ENCODE data around the gene FHOD1. TPM values are rescaled to one million over a fixed set of nuclear protein-coding genes. Genes with fewer than 3 reads are reported as not detected.
A peak's percentile ranks its signal among the peaks of the same experiment; 100 is the strongest.

Gene FHOD1
- 16.1 and 18.1 TPM in 2 replicates for polyA plus RNA-seq (2011; rRNA removed)
- polyA plus RNA-seq (2012; cell fraction: cytosol; rRNA removed) = 34.2 and 36.9 TPM in 2 replicates
- 169 and 214 TPM in 2 replicates for polyA plus RNA-seq (2012; cell fraction: nucleus; rRNA removed)
- 29.1 to 34.2 TPM (median 33.6 TPM) in 3 replicates for polyA plus RNA-seq (2017; fragmentation: RNase III; extraction: RNeasy Plus Mini Kit Qiagen cat#74134 plus additional on column Dnase treatment)
- polyA minus RNA-seq (2011; rRNA and poly(A)+ RNA removed) = 23.2 and 31.8 TPM in 2 replicates

- H3K4me1 ChIP-seq = peaks cover 49% of the 10 kb centered on the region
- ATAC-seq (peak; percentile 38 to 79), FAIRE-seq (no peak), DNase-seq (ENCODE audit: low read depth in 1 of 2, low spot score in 1 of 2) (peak; percentile 82 to 95)
- ChIA-PET CTCF (interaction anchor here (0.7 to 9.7 kb wide), 16 partner anchors 13 to 569 kb away, joined by 3 to 138 read pairs (median 6); partner anchors contain the start of genes KCTD19, LRRC36 and TMEM208), POLR2A (interaction anchor here (0.5 to 3.3 kb wide), 13 partner anchors 9 to 195 kb away, joined by 3 to 30 read pairs (median 3); partner anchors contain the start of genes NOL3 and TMEM208)
- peak within 1 kb of the TSS; percentile 91 to 98 for H3K27ac ChIP-seq
- no peaks in the 10 kb centered on the region for H3K9me3 ChIP-seq
- H3K4me2 ChIP-seq = peak within 1 kb of the TSS; percentile 97
- 2% methylated on average over 20 of the region's 60 CpGs for WGBS (ENCODE audit: missing lambda C conversion rate)
- peak within 1 kb of the TSS; percentile 74 for H3K4me3 ChIP-seq
- no peak for TF ChIP-seq ZFP36 (IDR thresholded peaks at IDR 0.05; ENCODE audit: borderline replicate concordance, partially characterized antibody)
- TF ChIP-seq REST (IDR thresholded peaks at IDR 0.05) = no peak
- TF ChIP-seq, protein P1, sequence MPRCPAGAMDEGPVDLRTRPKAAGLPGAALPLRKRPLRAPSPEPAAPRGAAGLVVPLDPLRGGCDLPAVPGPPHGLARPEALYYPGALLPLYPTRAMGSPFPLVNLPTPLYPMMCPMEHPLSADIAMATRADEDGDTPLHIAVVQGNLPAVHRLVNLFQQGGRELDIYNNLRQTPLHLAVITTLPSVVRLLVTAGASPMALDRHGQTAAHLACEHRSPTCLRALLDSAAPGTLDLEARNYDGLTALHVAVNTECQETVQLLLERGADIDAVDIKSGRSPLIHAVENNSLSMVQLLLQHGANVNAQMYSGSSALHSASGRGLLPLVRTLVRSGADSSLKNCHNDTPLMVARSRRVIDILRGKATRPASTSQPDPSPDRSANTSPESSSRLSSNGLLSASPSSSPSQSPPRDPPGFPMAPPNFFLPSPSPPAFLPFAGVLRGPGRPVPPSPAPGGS (IDR thresholded peaks at IDR 0.05) = 0 out of 3 replicates have a peak, but pooled peaks have one; percentile 26
- no peak for TF ChIP-seq NFE2L2 (conservative IDR thresholded peaks at IDR 0.05; ENCODE audit: low read length)
- 0 out of 2 replicates have a peak, but pooled peaks have one; percentile 39 for TF ChIP-seq HOXB13 (CRISPR knock-in tag; IDR thresholded peaks at IDR 0.05; ENCODE audit: low read depth)
- TF ChIP-seq EHF (CRISPR knock-in tag; IDR thresholded peaks at IDR 0.05) = no peak
- TF ChIP-seq RFX5 (IDR thresholded peaks at IDR 0.05) = no peak
- TF ChIP-seq HOXB5 (CRISPR knock-in tag; IDR thresholded peaks at IDR 0.05) = no peak
- no peak for TF ChIP-seq TFCP2L1 (CRISPR knock-in tag; IDR thresholded peaks at IDR 0.05)
- TF ChIP-seq HDAC2 (IDR thresholded peaks at IDR 0.05) = no peak
- peak; percentile 96 for TF ChIP-seq E2F6 (IDR thresholded peaks at IDR 0.05; ENCODE audit: borderline replicate concordance, low read depth)
- peak; percentile 51; the same call in 1 of the 2 replicates for TF ChIP-seq PHF8 (IDR thresholded peaks at IDR 0.05; ENCODE audit: borderline replicate concordance, low read depth)
- TF ChIP-seq POLR2A (IDR thresholded peaks at IDR 0.05; ENCODE audit: low read length) = peak; percentile 59
- TF ChIP-seq FOSL2 (IDR thresholded peaks at IDR 0.05) = no peak
- no peak for TF ChIP-seq FOSL2 (CRISPR knock-in tag; IDR thresholded peaks at IDR 0.05)
- TF ChIP-seq MAX (IDR thresholded peaks at IDR 0.05) = peak; percentile 79
- TF ChIP-seq NPAS2 (CRISPR knock-in tag; IDR thresholded peaks at IDR 0.05; ENCODE audit: borderline replicate concordance) = no peak
- TF ChIP-seq FOSB (CRISPR knock-in tag; IDR thresholded peaks at IDR 0.05) = no peak
- no peak for TF ChIP-seq FOXS1 (CRISPR knock-in tag; IDR thresholded peaks at IDR 0.05)
- TF ChIP-seq HMGXB4 (CRISPR knock-in tag; IDR thresholded peaks at IDR 0.05; ENCODE audit: borderline replicate concordance) = no peak
- TF ChIP-seq PBX3 (IDR thresholded peaks at IDR 0.05) = no peak
- TF ChIP-seq SMC3 (IDR thresholded peaks at IDR 0.05) = 0 out of 3 replicates have a peak, but pooled peaks have one; percentile 14
- TF ChIP-seq ELK1 (IDR thresholded peaks at IDR 0.05; ENCODE audit: low read depth, low read length) = no peak
- TF ChIP-seq JUN (IDR thresholded peaks at IDR 0.05) = peak; percentile 10 to 74; a peak in 2 of 5 replicates
Measured at GRCh38 chr16:67247192-67248072, at the start of gene FHOD1. Gene FHOD1 (minus strand): TSS chr16:67247481. CDS start chr16:67247410, 71 bp downstream.
